Activated CD8-positive, alpha-beta memory T cell treated with anti-CD3 and anti-CD28 coated beads, Interleukin-2, amount 50 U/mL, for 1 hour (primary cell): Measurements from ENCODE around the gene SMAD3.

Experiments
- DNase-seq: peaks from one replicate; pipeline ENCODE4 v3.0.0-alpha.2; 2020; ENCODE audit errors: extremely low read depth

The SMAD3 gene

DNA sequence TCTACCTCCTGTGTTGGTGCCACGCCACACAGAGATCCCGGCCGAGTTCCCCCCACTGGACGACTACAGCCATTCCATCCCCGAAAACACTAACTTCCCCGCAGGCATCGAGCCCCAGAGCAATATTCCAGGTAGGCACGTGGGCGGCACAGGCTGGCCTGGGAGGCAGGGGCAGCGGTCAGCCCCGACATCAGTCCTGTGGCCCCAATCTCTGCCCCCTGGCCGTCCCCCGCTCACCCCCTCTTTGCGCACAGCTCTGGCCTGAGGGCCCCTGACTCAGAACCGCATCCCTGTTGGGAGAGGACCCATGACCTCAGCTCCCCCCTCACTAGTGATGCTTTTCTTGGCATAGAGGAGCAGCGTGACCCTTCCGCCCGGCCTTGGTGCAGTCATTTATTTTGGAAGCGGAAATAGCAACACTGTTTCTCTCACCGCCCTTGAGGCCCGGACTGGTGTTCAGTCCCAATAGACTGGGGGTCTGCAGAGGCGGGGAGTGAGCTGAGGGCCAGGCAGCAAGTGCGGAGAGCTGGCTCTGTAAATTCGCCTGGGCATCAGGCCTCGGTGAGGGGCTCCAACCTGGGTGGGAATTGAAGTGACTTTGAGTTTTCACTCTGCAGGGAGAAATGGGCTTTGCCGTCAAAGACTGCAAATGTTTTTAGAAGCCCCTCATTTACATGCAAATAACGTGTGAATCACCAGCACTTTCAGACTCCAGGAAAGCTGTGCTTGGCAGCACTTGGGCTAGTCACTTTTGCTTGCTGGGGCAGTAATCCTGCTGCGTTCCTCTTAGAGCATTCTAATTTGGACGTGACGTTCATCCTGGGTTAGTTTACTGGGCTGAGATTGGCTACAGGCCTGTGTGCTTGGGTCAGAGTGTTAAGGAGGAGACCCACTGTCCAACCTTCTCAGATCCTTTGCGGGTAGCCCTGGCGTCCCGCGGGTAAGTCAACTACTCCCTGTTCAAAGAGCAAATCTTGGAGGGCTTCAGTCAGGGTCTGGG is 100.2 kb downstream of the SMAD3 start:
- no peak for DNase-seq

DNA sequence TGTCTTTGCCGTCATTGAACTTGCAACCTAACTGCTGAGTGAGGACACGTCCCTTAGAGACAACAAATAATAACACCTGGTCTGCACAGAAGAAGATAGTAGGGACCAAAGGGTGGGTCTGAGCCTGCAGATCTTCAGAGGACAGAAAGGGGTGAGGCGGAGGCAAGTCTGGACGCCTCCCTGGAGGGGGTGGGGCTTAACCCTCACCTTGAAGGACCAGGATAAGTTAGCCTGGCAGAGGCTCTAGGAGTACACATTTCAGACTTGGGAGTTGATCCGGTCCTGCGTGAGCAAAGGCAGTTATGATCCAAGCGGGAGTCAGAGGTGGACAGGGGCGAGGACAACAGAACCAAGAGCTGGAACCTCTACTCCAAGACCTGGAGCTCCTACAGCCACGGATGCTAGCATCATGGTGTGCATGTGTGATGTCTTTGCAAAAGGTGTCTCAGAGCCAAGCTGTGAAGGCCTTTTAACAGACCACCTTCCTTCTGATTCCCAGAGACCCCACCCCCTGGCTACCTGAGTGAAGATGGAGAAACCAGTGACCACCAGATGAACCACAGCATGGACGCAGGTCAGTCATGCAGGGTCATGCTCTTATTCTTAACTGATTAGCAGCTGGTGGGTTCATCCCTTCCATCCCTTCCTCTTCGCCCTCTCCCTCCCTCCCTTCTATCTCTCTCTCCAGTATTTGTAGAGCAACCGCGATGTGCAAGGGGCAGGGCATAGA is 101.0 kb downstream of the SMAD3 start:
- no peak for DNase-seq

DNA sequence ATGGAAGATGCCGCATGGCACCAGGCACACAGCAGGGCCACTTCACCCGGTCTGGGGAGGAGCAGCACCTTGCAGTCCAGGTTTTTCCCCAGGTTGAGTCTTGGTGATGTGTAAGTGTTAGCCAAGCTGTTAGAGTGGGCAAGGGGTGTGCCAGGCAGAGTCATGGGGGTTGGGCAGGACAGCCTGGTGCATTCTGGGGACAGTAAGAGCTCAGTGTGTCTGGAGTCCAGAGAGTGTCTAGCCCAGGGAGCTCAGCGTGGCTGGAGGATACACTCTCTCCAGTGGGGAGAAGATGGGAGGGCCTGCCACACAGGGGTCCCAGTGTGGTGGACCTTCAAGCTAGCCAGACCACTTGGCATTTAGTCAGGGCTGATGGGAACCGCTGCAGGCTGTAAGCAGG is 101.7 kb downstream of the SMAD3 start:
- no peak for DNase-seq

DNA sequence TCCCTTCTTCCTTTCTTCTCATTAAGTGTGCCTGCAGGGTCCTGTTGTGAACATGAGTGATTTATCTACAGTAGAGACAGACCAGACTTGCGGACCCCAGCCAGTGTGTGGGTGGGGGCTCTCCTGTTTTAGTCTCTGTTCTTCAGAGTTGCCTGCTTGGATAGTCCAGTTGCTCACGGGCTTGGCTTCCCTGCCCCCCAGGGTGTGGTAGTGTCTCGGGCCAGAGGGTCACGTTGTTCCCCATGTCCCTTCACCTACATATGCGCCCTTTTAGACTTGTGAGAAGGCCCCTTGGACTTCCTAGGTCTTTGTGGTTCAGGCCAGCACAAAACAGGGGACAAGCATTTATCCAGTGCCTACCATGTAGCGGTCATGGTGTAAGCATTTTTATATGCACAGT is 103.3 kb downstream of the SMAD3 start:
- DNase-seq: no peak

DNA sequence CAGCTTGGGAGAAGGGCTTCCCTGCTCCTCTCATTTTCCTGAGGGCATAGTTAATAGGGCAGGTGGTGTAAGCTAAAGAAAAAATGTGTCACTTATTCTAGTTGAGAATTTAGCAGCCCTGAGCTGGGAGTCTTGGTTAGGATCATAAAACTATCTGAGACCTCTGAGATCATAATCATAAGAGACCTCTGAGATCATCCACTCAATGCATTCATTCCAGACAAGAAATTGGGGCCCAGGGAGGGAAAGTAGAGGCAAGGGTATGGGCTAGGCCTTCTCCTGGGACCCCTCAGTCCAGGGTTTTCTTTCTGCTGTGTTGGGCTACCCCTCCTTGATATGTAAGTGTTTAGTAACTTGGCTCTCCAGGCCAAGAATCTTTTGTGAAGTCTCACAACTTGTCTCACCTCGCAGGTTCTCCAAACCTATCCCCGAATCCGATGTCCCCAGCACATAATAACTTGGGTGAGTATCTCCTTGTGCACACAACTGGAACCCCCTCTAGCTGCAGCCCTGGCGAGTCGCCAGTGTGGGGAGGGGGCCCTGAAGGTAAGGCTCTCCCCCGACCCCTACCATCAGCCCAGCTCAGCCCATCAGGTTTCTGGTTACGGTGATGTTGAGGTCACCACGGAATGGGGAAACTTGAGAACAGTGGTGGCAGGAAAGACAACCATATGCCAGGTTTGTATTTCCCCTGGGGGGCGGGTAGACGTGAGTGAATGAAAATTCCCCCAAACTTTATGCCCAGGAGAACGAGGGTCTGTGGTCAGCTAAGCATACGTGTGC is 104.9 kb downstream of the SMAD3 start:
- no peak for DNase-seq

DNA sequence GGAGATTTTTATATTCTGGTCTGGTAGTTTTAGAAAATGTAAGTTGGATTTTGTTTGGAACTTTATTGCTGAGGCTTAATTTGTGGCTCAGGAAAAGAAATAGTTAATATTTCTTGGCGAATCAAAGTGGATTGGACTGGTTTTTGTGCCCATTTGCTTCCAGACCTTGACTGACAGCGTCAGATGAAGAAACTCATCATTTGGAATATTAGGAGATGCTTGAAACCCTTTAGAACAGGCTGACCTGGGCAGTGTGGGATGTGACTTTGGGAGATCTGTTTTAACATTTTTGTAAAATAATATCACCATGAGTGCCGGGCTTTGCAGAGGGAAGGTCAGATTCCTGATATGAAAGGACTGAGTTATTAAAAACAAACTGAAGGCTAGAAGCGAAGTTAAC is 106.1 kb downstream of the SMAD3 start:
- no peak for DNase-seq

DNA sequence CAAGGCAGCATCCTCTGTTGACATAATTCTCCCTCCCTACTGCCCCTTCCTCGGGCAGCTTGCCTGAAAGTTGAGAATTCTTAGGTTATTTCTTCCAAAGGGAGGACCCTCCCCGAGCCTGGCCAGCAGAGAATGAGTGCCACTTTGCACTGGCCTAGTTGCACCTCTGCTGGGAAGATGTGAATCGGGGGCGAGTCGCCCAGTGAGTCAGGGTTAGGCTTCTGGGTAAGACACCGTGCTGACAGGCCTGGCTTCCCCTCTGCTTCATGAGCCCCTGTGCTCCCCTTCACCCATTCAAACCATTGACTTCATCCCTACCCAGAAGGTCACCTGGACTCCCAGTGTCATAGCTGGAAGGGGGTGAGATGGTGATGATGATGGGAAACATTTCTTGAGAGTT is 106.8 kb downstream of the SMAD3 start:
- DNase-seq: no peak

DNA sequence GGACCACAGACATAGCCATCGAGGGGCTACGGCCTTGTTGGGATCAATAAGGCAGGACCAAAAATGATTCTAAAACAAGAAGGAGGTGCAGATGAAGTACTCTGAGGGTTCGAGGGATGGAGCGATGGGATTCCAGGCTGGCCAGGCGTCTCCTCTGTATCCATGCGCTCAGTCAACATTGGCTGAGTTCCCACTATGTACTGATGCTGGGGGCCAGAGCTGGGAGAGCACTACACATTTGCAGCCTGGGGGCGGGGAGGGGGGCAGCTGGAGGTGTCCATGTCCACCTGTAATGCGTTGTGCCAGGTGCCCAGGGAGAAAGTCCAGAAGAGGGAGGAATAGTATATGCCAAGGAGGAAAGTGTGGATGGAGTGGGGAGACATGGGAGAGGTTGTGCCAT is 107.6 kb downstream of the SMAD3 start:
- DNase-seq: no peak

DNA sequence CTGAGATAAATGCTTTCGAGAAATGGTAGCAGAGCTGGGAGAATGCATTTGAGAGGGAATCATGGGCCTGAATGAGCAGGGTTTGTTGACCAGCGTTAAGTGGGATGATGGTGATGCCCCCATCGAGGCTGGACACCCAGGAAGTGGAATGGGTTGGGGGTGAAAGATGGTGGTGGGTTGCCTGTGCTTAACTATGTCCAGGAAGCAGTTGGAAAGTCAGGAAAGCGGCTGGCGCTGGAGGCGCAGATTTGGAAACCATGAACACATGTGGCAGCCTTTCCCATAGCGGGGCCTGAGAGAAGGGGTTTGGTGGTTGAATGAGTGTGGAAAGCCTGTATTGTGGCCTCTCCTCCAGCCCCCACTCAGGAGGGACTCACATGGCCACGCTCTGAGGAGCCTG is 108.4 kb downstream of the SMAD3 start:
- no peak for DNase-seq

DNA sequence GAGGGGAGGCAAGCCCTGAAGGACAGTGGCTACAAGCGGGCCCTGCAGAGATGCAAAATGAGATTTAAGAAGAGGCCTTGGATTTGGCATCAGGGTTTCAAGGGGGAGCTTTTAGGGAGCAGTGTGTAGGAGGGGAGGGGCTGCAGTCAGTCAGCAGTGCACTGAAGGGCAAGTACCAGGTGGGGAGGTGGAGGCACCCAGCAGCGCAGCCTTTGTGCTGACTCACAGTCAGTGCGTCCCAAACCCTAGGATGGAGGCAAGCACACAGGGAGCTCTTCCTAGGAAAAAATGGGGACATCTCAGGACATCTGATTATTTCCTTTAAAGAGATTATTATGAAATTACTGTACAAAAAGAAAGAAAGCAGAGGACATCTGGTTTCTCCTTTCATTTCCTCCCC is 109.0 kb downstream of the SMAD3 start:
- DNase-seq: no peak

DNA sequence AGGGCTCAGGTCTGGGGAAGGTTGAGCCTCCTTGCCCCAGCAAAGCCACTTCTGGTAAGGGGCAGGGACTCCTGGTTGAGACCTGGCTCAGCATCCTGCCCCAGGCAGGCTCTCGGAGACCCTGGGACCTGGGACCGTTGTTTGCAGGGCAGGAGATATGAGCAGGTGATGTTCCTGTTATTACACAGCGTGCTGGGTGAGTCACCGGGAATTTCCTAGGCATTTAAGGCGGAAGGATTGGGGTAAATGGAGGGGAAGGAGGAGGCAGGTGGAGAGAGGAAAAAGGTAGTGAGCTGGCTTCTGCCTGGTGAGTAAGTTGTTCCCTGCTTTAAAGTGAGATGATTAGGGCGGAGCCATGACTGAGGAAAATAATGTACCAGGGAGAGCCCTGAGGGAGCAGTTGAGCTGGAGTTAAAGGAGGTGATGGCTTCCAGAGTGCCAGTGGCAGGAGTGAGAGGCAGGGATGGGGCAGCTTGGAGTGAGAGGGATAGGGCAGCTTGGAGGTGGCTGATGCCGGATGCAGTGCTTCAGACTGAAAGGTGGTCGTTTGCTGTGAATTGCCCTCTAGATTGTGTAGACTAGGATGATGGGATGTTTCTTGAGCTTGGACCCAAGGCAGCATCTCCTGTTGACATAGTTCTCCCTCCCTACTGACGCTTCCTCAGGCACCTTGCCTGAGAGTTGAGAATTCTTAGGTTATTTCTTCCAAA is 109.6 kb downstream of the SMAD3 start:
- no peak for DNase-seq

DNA sequence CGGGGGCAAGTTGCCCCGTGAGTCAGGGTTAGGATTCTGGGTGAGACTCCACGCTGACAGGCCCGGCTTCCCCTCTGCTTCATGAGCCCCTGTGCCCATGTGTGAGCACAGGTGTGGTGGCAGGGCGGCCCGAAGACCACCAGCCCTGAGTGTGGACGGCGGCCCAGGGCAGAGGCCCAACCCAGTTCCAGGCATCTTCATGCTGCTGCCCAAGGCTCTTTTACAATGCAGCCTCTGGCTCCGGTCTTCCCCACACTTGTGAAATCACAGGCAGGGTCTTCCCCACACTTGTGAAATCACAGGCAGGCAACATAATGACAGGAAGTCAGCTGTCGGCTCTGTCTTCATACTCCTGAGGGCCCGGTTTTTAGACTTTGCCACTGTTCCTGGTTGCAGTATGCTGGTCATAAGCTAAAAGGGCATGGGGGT is 110.3 kb downstream of the SMAD3 start:
- DNase-seq: no peak

DNA sequence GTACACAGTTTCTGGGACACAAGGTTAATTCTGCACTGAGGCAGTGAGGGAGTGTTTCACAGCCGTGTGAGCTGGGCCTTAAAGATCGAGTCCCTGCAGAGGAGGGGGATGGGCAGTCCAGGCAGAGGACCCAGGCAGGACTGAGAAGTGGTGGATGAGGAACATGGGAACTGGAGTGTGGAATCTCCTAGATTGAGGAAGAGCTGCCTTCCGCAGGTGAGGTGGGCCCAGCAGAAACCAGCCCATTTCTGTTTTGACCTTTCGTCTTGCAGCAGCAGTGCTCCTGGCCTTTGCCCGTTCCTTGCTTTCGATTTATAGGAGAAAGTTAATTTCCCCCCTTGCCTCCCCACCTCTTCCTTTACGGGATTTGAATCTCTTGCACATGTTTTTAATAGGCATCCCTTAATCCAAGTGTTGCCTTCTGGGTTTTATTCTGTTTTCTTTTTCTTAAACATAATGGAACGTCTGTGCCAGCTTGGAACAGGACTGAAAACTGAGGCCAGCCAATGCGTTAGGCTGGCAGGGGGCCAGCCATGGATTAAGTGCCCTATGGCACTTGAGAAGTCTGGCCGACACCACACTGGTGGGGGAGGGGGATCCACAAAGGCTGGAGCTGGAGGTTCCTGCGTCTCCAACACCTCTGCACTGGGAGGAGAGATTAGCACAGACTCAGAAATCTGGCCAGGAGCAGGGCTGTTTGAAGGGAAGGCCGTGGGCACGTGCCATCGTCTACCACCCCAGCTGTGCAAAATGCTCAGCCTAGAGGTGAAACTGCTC is 111.0 kb downstream of the SMAD3 start:
- DNase-seq: no peak

DNA sequence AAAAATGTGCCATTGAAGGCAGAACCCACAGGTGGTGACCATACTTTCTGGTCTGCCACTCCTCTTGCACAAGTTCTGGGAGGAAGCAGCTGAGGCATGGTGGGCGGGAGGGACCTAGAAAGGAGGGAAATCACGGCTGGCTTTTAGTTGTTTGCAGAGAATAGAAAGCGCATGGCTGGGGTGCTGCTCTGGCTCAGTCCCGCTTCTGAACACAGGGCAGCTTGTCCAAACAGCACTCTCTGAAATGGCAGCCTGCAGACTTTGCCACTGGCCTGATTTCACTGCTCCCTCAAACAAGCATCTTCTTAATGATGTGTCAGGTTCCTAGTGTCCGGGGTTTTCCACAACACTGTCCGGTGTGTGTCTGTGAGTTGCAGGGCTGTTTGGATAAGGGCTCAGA is 112.3 kb downstream of the SMAD3 start:
- DNase-seq: no peak

DNA sequence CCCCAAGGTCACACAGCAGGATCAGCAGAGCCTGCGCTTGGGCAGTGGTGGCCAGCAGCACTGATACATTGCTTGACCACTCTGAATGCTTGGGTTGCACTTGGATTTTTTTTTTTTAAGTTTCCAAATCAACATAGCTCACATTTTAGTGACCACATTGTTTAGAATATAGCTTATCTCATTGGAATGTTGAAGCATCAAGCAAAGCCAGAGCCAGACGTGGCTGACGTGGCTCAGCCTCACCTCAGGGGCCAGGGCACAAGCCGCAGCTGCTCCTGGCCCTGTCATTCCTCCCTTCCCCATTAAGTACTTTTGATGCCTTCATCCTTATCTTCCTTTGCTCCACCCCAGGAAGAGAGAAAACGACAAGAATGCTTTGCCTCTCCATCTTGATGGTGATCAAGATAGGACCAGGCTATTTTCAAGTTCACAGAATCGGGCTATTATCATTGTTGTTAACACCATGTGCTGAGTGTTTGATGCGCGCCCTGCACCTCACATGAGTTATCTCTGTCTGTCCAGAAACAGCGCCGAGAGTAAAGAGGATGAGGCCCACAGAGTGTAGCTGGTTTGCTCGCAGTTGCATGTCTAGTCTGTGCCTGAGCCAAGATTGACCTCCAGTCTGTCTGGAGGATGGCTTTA is 113.3 kb downstream of the SMAD3 start:
- no peak for DNase-seq

DNA sequence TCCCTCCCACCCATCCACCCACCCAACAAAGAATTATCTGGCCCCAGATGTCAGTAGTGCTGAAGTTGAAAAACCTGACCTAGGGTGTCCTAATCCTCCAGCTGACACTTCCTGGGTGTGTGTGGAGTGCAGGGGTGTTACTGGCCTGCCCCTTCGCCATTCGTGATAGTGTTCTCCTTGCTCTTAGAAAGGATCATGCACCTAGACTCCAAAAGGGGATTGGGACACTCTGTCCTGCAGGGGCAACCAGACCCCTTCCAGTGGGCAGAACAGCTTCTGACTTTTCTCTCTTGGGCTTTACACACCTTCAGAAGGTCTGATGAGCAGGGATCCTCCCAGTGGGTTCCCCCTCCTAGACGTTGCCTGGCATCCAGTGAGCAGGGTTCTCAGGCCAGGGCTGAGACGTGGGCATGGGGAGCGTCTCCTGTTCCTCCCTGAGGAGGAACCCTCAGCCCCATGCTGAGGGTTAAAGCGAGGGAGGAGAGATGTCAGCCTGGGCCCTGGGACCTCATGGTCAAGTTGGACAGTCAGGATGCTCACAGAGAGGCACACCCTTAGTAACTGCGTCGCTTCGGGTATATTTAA is 114.1 kb downstream of the SMAD3 start:
- no peak for DNase-seq

DNA sequence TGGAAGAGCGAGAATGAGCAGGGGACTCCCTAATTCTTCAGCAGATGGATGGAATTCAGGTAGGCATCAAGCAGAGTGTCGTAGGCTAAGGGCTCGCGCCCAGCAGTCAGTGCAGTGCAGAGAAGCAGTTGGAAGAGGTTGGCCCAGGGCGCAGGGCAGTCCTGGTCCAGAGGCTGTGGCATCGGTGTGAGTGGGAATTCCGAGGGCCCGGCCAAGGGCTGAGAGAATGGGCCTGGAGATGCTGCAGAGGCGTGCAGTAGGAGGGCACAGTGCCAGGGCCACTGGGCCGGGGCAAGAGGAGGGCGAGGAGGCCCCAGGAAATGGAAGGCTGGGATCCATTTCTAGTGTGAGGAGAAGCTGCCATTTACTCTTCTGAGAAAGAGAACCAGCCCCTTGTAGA is 114.6 kb downstream of the SMAD3 start:
- no peak for DNase-seq

DNA sequence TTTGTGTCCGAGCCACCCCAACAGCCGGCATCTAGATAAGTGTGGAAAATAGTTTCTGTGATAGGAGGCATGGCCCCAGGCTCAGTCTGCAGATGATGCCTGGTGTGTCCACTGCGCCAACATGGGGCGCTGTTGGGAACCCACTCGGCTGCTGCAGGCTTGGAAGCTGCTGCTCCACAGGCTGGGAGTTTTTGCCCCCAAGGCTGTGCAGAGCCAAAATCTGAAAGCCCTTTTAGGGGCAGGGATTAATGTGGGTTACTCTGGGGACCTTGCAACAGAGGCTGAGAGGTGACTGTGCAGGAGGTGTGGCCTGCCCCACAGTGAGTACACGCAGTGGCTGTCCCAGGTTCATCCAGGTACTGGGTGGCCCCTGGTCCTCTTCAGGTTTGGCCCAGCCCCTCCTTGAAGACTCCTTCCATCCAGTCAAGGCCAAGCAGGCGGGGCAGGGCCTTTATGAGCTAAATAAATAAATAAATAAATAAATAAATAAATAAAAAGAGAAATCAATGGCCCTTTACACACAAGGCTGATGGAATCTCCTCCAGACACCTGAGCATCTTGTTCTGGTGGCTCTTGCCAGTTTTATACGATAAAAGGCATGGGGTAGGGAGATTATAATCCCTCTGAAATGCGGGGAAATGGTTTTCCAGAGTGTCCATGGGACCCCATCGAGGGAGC is 115.3 kb downstream of the SMAD3 start:
- DNase-seq: no peak

DNA sequence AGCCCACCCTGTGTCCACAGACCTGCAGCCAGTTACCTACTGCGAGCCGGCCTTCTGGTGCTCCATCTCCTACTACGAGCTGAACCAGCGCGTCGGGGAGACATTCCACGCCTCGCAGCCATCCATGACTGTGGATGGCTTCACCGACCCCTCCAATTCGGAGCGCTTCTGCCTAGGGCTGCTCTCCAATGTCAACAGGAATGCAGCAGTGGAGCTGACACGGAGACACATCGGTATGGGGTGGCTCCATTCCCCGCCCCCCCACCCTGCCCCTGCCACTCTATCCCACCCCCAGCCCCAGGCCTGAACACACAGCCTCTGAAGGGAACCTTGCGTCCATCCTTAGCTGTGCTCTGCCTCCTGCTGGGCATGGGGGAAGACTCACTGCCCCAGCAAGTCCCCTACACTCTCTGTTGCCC is 115.8 kb downstream of the SMAD3 start:
- DNase-seq: no peak
